ENCODE measurements around the gene CCDC34.

DNA sequence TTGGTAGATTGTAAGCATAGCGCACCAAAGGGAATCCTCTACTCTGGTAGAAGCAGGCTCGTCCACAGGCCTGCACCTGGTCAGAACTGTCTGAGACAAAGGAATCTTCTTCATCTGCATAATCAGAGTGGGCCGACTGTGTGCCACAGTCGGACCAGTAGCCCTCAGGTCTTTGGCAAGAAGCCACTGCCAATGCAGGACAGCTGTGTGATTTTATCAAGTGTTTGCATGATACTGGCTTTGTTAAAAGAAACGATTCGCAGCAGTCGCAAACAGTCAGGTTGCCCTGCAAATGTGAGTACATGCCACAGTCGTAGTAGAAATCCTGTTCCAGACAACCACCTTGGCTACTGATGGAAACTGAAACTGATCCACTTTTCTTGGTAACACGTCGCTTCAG, 4.9 kb upstream of the CCDC34 start:
- TF ChIP-seq, protein P1, sequence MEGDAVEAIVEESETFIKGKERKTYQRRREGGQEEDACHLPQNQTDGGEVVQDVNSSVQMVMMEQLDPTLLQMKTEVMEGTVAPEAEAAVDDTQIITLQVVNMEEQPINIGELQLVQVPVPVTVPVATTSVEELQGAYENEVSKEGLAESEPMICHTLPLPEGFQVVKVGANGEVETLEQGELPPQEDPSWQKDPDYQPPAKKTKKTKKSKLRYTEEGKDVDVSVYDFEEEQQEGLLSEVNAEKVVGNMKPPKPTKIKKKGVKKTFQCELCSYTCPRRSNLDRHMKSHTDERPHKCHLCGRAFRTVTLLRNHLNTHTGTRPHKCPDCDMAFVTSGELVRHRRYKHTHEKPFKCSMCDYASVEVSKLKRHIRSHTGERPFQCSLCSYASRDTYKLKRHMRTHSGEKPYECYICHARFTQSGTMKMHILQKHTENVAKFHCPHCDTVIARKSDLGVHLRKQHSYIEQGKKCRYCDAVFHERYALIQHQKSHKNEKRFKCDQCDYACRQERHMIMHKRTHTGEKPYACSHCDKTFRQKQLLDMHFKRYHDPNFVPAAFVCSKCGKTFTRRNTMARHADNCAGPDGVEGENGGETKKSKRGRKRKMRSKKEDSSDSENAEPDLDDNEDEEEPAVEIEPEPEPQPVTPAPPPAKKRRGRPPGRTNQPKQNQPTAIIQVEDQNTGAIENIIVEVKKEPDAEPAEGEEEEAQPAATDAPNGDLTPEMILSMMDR (conservative IDR thresholded peaks at IDR 0.05; ENCODE audit: low read length): no peak
- TF ChIP-seq EZH2phosphoT487 (IDR thresholded peaks at IDR 0.05; ENCODE audit: borderline replicate concordance, low read depth, low read length): no peak

Data from OCI-LY7 (cell line).